GM12892 (cell line): ENCODE data around the gene CHST7.

ENCODE experiments used
- POLR2A ChIP-seq: IDR thresholded peaks from 2 replicates; pipeline ENCODE4 v1.6.1; 2011; ENCODE audit warnings: low read depth, low read length, control low read depth
- POLR2AphosphoS5 ChIP-seq: IDR thresholded peaks from 2 replicates; pipeline ENCODE4 v1.6.1; 2011; ENCODE audit warnings: low read depth, low read length, control low read depth

GRCh38 chrX:46579250-46579649 is 5.7 kb downstream of the CHST7 start:
- TF ChIP-seq POLR2A (no peak), POLR2AphosphoS5 (no peak)
